Measurements from ENCODE around the gene IGFL3.

IGFL3 gene

DNA sequence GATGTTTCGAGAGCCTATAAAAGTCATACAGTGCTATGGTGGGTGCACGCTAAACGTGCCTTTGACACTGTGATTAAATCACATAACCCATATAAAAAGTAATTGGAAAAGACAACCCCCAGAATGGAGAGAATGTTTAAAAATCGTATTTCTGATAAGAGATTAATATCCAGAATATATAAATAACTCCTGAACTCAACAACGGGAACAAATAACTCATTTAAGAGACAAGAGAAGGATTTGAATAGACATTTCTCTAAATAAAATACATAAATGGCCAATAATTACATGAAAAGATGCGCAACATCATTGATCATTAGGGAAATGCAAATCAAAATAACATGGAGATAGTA is 46.7 kb downstream of the IGFL3 start:
- H3K9me3 ChIP-seq: no peaks in the 10 kb centered on the region
- no peaks in the 10 kb centered on the region for H3K36me3 ChIP-seq
- no peaks in the 10 kb centered on the region for H4K20me1 ChIP-seq
- H3K9ac ChIP-seq: no peak overlapping the region
- no peak for TF ChIP-seq Cebpa-rat (IDR thresholded peaks at IDR 0.05)
- H3K4me1 ChIP-seq: peaks cover 13% of the 10 kb centered on the region
- H3K4me3 ChIP-seq: peak overlapping the region; percentile 54; the same call in 1 of the 2 replicates
- H3K27ac ChIP-seq: no peak overlapping the region
- H3K4me2 ChIP-seq: peak overlapping the region; percentile 71; the same call in 1 of the 2 replicates
- peaks cover 25% of the 10 kb centered on the region for H3K27me3 ChIP-seq

DNA sequence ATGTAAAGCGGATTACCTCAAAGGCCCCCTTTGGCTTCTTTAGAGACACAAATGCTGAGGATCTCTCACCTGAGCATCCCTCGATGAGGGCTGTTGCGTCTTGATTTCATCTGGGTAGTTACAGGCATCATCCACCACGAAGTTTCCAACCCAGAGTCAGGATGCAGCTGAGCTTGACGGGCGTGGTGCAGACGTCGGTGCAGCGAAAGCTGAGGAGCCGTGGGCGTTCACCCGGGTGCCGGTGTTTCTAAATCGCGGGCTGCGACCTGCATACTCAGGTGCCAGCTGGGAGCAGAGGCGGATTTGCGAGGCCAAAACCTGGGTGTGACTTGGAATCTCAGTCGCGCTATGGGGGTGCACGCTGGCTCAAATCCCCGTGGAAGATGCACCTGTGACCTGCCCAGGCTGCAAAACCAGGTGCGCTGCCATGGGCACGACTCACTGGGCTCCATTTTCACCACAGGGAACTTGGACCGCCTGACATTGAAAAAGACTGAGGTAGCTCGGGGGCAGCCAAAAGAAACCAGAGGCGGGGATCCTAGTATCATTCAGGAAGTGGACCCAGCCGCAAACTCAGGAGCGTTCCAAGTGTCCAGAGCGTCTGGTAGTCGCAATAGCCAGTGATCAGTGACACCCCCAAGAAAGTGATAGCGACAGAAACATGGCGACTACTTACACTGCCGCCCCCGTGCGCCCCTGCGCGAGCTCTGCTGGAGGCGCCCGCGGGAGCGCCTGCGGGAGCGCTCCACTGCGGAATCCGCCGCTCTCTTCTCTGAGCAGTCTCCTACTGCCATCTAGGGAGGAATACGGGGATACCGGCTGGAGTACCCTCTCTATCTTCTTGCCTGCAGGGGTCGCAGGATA is 47.3 kb downstream of the IGFL3 start:
- peaks cover 13% of the 10 kb centered on the region for H3K4me1 ChIP-seq
- no peak overlapping the region for H3K27ac ChIP-seq
- no peak overlapping the region for H3K9ac ChIP-seq
- peak overlapping the region; percentile 54 for H3K4me3 ChIP-seq
- H3K27me3 ChIP-seq: peaks cover 25% of the 10 kb centered on the region
- H3K9me3 ChIP-seq: no peaks in the 10 kb centered on the region
- H4K20me1 ChIP-seq: no peaks in the 10 kb centered on the region
- peak overlapping the region; percentile 71 for H3K4me2 ChIP-seq
- H3K36me3 ChIP-seq: no peaks in the 10 kb centered on the region
- no peak for TF ChIP-seq Cebpa-rat (IDR thresholded peaks at IDR 0.05)

DNA sequence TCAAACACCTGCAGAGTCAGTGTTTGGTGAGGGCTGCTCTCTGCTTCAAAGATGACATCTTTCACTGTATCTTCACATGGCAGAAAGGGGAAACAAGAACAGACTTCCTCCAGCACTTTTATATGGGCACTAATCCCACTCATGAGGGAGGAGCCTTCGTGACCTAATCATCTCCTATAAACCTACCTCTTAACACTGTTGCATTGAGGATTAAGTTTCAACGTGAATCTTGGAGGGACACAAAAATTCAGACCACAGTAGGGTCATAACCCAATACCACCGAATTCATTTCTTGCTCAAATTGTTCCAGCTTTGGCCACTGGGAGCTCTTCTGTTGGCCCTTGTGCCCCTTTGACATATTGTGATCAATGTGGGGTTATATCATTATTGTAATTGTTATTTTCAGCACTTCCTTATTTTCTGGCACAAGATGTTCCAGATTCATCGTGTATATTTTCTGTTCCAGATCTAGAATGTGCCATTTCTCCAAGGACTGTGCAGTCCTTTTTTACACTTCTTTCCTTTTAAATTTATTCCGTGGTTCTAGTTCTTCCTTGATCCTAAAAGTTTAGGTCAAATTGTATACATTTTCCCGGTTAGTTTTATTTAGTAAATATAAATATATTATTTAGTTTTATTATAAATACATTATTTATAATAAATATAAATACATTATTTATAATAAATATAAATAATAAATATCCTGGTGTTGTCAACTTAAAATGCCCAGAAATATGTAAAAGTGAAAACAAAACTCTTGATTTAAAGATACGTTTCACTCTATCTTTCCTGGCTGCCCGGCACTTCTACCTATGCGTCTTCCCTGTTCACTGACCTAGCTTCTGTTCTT is 48.2 kb downstream of the IGFL3 start:
- H3K9ac ChIP-seq: no peak overlapping the region
- H3K27ac ChIP-seq: no peak overlapping the region
- H3K4me3 ChIP-seq: no peak overlapping the region
- H3K4me1 ChIP-seq: peaks cover 13% of the 10 kb centered on the region
- no peak overlapping the region for H3K4me2 ChIP-seq
- no peaks in the 10 kb centered on the region for H3K9me3 ChIP-seq
- no peak for TF ChIP-seq Cebpa-rat (IDR thresholded peaks at IDR 0.05)
- no peaks in the 10 kb centered on the region for H3K36me3 ChIP-seq
- H3K27me3 ChIP-seq: peaks cover 25% of the 10 kb centered on the region
- no peaks in the 10 kb centered on the region for H4K20me1 ChIP-seq

DNA sequence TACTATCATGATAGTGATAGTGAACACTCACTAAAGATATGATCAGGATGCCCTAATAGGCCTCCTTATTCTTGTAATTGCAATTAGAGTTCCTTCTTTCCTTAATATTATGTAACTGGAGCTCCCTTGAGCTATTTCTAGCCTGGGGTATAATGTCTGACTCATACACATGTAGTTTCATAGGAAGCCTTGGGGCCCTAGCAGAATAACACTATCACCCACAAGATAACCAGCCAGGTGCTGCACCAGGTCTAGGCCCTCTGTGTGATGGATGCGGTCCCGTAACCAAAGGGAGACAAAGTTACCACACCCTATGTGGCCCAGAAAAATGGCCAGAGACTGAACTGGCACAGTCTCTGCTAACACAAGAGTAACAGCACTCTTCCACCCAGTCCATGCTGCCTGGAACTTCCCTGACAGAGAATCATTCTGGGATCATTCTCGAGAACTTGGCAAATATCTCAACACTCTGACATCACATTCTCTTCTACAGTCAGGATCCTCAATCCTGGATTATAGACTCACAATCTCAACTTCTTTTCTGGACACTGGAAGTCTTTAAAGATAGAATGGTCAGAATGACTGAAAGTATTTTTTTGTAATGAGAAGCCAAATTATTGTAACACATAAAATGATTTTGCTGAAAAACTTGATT is 51.1 kb downstream of the IGFL3 start:
- no peaks in the 10 kb centered on the region for H3K9me3 ChIP-seq
- TF ChIP-seq Cebpa-rat (IDR thresholded peaks at IDR 0.05): no peak
- H3K4me1 ChIP-seq: peaks cover 7% of the 10 kb centered on the region
- H3K4me2 ChIP-seq: no peak overlapping the region
- H3K9ac ChIP-seq: no peak overlapping the region
- H3K27me3 ChIP-seq: peaks cover 25% of the 10 kb centered on the region
- H3K27ac ChIP-seq: no peak overlapping the region
- no peaks in the 10 kb centered on the region for H3K36me3 ChIP-seq
- no peak overlapping the region for H3K4me3 ChIP-seq
- H4K20me1 ChIP-seq: no peaks in the 10 kb centered on the region

Data from BLaER1 (cell line).